ENCODE measurements around the gene GET4. TPM values are rescaled to one million over a fixed set of nuclear protein-coding genes. Genes with fewer than 3 reads are reported as not detected.

The GET4 gene
- total RNA-seq, 1 experiment from 2014 or later: 44.8 TPM

DNA sequence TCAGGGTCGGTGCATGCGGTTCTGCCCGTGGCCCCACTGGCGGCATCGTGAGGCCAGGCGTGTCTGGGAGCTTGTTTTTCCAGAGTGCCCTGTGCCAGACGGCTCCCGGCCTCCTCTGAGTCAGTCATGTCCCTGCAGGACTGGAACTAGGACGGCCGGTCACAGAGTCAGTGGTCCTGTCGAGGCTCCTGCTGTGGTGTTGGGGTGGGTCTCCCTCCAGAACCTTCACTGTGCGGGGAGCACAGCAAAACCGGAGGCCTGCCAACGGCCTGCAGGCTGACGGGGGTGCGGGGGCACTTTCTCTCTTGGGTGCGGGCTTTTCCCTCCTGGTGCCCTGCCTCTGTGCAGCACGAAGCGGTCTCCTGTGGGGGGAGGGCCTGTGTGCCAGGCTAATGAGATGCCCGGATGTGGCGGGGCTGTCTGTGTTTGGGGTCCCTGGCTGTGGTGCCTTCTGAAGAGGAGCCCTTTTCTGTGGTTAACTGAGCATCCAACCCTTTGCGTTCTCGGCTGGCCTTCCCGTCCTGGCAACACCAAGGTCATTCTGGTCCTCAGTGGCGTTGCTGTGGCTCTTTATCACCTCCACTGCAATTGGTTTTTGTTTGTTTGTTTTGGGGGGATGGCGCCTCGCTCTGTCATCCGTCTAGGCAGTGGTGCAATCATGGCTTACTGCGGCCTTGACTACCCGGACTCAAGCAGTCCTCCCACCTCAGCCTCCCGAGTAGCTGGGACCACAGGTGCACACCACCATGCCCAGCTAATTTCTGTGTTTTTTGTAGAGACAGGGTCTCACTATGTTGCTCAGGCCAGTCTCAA, 8.0 kb downstream of the GET4 start:
- CTCF ChIA-PET: no interaction called here
- Histone ChIP-seq H3K9ac (ENCODE audit: low read length) (no peak overlapping the region), H2AFZ (ENCODE audit: low read depth, low read length, poor library complexity, severe bottlenecking) (no peak overlapping the region), H3K9me3 (ENCODE audit: control insufficient read depth in 1 of 2, insufficient read depth in 1 of 2, low read depth in 1 of 2, low read length in 2 of 2) (no peaks in the 10 kb centered on the region), H3K36me3 (ENCODE audit: control insufficient read depth in 1 of 2, insufficient read depth in 2 of 2, low read length in 2 of 2) (peaks cover 0 to 5% of the 10 kb centered on the region in 2 experiments; a peak in 2 of 4 replicates), H3K9me2 (ENCODE audit: insufficient read depth) (no peaks in the 10 kb centered on the region), H4K20me1 (ENCODE audit: insufficient read depth) (no peaks in the 10 kb centered on the region), H3K4me1 (ENCODE audit: control insufficient read depth in 1 of 2, insufficient read depth in 2 of 2, low read length in 2 of 2) (no peaks in the 10 kb centered on the region), H3K27ac (ENCODE audit: low read depth, low read length) (no peak overlapping the region), H3K79me2 (ENCODE audit: insufficient read depth, low read length) (peaks cover 100% of the 10 kb centered on the region), H3K4me2 (ENCODE audit: low read length) (no peak overlapping the region), H3K27me3 (ENCODE audit: insufficient read depth, low read length) (no peaks in the 10 kb centered on the region), H3K4me3 (replicated peaks in 1 of 2; ENCODE audit: low read depth in 1 of 2, low read length in 2 of 2) (no peak overlapping the region)
- RAD21 ChIA-PET (ENCODE audit: low non-redundant PET in 1 of 2, low total read pairs in 2 of 2, uncharacterized antibody in 2 of 2, unreplicated experiment in 2 of 2): no interaction called here
- intact Hi-C loops (cut with micrococcal nuclease): no loop called here
- no peak for ATAC-seq
- POLR2A ChIA-PET: no interaction called here
- no peak for DNase-seq (ENCODE audit: low read depth, low spot score)
- BruUV-seq (replicated peaks): no TSS peak
- TF ChIP-seq, protein P1, sequence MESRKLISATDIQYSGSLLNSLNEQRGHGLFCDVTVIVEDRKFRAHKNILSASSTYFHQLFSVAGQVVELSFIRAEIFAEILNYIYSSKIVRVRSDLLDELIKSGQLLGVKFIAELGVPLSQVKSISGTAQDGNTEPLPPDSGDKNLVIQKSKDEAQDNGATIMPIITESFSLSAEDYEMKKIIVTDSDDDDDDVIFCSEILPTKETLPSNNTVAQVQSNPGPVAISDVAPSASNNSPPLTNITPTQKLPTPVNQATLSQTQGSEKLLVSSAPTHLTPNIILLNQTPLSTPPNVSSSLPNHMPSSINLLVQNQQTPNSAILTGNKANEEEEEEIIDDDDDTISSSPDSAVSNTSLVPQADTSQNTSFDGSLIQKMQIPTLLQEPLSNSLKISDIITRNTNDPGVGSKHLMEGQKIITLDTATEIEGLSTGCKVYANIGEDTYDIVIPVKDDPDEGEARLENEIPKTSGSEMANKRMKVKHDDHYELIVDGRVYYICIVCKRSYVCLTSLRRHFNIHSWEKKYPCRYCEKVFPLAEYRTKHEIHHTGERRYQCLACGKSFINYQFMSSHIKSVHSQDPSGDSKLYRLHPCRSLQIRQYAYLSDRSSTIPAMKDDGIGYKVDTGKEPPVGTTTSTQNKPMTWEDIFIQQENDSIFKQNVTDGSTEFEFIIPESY (IDR thresholded peaks at IDR 0.05; ENCODE audit: extremely low read depth, insufficient replicate concordance, low read length): no peak
- TF ChIP-seq, protein P2, sequence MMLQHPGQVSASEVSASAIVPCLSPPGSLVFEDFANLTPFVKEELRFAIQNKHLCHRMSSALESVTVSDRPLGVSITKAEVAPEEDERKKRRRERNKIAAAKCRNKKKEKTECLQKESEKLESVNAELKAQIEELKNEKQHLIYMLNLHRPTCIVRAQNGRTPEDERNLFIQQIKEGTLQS (IDR thresholded peaks at IDR 0.05): no peak
- TF ChIP-seq, protein P3, sequence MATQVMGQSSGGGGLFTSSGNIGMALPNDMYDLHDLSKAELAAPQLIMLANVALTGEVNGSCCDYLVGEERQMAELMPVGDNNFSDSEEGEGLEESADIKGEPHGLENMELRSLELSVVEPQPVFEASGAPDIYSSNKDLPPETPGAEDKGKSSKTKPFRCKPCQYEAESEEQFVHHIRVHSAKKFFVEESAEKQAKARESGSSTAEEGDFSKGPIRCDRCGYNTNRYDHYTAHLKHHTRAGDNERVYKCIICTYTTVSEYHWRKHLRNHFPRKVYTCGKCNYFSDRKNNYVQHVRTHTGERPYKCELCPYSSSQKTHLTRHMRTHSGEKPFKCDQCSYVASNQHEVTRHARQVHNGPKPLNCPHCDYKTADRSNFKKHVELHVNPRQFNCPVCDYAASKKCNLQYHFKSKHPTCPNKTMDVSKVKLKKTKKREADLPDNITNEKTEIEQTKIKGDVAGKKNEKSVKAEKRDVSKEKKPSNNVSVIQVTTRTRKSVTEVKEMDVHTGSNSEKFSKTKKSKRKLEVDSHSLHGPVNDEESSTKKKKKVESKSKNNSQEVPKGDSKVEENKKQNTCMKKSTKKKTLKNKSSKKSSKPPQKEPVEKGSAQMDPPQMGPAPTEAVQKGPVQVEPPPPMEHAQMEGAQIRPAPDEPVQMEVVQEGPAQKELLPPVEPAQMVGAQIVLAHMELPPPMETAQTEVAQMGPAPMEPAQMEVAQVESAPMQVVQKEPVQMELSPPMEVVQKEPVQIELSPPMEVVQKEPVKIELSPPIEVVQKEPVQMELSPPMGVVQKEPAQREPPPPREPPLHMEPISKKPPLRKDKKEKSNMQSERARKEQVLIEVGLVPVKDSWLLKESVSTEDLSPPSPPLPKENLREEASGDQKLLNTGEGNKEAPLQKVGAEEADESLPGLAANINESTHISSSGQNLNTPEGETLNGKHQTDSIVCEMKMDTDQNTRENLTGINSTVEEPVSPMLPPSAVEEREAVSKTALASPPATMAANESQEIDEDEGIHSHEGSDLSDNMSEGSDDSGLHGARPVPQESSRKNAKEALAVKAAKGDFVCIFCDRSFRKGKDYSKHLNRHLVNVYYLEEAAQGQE (IDR thresholded peaks at IDR 0.05; ENCODE audit: low read depth): no peak
- TF ChIP-seq POLR2AphosphoS5 (IDR thresholded peaks at IDR 0.05; ENCODE audit: low read depth, low read length) (no peak), TCF7L2 (IDR thresholded peaks at IDR 0.05; ENCODE audit: borderline replicate concordance, extremely low read depth, insufficient read depth, insufficient read length) (no peak), SIN3A (IDR thresholded peaks at IDR 0.05; ENCODE audit: low read depth) (no peak), SP1 (IDR thresholded peaks at IDR 0.05; ENCODE audit: low read depth) (no peak), RAD21 (IDR thresholded peaks at IDR 0.05; ENCODE audit: low read depth) (no peak), MAX (IDR thresholded peaks at IDR 0.05) (no peak), CBX3 (IDR thresholded peaks at IDR 0.05; ENCODE audit: low read depth) (no peak), SRF (IDR thresholded peaks at IDR 0.05; ENCODE audit: low read depth) (no peak), CEBPB (IDR thresholded peaks at IDR 0.05; ENCODE audit: low read depth) (no peak), EGR1 (IDR thresholded peaks at IDR 0.05; ENCODE audit: low read depth) (no peak)
